ENCODE results near the gene PGM5.

PGM5 gene

GRCh38 chr9:68429631-68430030 is 73.2 kb downstream of the PGM5 start:
- no peak for DNase-seq
- Histone ChIP-seq H3K4me1 (ENCODE audit: control insufficient read depth, insufficient read depth, low read length, poor library complexity, severe bottlenecking) (no peaks in the 10 kb centered on the region), H3K27me3 (replicated peaks; ENCODE audit: control insufficient read depth, insufficient read depth, low read length, poor library complexity, severe bottlenecking) (no peaks in the 10 kb centered on the region), H3K36me3 (ENCODE audit: control insufficient read depth, insufficient read depth, low read length) (no peaks in the 10 kb centered on the region), H3K4me3 (ENCODE audit: insufficient read depth, low read depth, low read length, poor library complexity, severe bottlenecking) (no peak overlapping the region), H3K9me3 (ENCODE audit: control insufficient read depth, low read length) (no peaks in the 10 kb centered on the region), H3K27ac (ENCODE audit: insufficient read depth, low read length, poor library complexity, severe bottlenecking) (no peak overlapping the region)

GRCh38 chr9:68431307-68431706 is 74.9 kb downstream of the PGM5 start:
- H3K9me3 ChIP-seq (ENCODE audit: control insufficient read depth, low read length): no peaks in the 10 kb centered on the region
- H3K36me3 ChIP-seq (ENCODE audit: control insufficient read depth, insufficient read depth, low read length): no peaks in the 10 kb centered on the region
- no peak overlapping the region for H3K4me3 ChIP-seq (ENCODE audit: insufficient read depth, low read depth, low read length, poor library complexity, severe bottlenecking)
- no peak overlapping the region for H3K27ac ChIP-seq (ENCODE audit: insufficient read depth, low read length, poor library complexity, severe bottlenecking)
- no peak for DNase-seq
- no peaks in the 10 kb centered on the region for H3K4me1 ChIP-seq (ENCODE audit: control insufficient read depth, insufficient read depth, low read length, poor library complexity, severe bottlenecking)
- no peaks in the 10 kb centered on the region for H3K27me3 ChIP-seq (replicated peaks; ENCODE audit: control insufficient read depth, insufficient read depth, low read length, poor library complexity, severe bottlenecking)

GRCh38 chr9:68433531-68434110 is 77.2 kb downstream of the PGM5 start:
- Histone ChIP-seq H3K4me3 (ENCODE audit: insufficient read depth, low read depth, low read length, poor library complexity, severe bottlenecking) (no peak overlapping the region), H3K4me1 (ENCODE audit: control insufficient read depth, insufficient read depth, low read length, poor library complexity, severe bottlenecking) (no peaks in the 10 kb centered on the region), H3K36me3 (ENCODE audit: control insufficient read depth, insufficient read depth, low read length) (no peaks in the 10 kb centered on the region), H3K27ac (ENCODE audit: insufficient read depth, low read length, poor library complexity, severe bottlenecking) (no peak overlapping the region), H3K9me3 (ENCODE audit: control insufficient read depth, low read length) (no peaks in the 10 kb centered on the region), H3K27me3 (replicated peaks; ENCODE audit: control insufficient read depth, insufficient read depth, low read length, poor library complexity, severe bottlenecking) (peaks cover 4% of the 10 kb centered on the region)
- no peak for DNase-seq

GRCh38 chr9:68437785-68438184 is 81.4 kb downstream of the PGM5 start:
- Histone ChIP-seq H3K4me3 (ENCODE audit: insufficient read depth, low read depth, low read length, poor library complexity, severe bottlenecking) (no peak overlapping the region), H3K9me3 (ENCODE audit: control insufficient read depth, low read length) (no peaks in the 10 kb centered on the region), H3K4me1 (ENCODE audit: control insufficient read depth, insufficient read depth, low read length, poor library complexity, severe bottlenecking) (no peaks in the 10 kb centered on the region), H3K27ac (ENCODE audit: insufficient read depth, low read length, poor library complexity, severe bottlenecking) (no peak overlapping the region), H3K36me3 (ENCODE audit: control insufficient read depth, insufficient read depth, low read length) (no peaks in the 10 kb centered on the region), H3K27me3 (replicated peaks; ENCODE audit: control insufficient read depth, insufficient read depth, low read length, poor library complexity, severe bottlenecking) (peaks cover 4% of the 10 kb centered on the region)
- DNase-seq: no peak

GRCh38 chr9:68443624-68444023 is 87.2 kb downstream of the PGM5 start:
- Histone ChIP-seq H3K27me3 (replicated peaks; ENCODE audit: control insufficient read depth, insufficient read depth, low read length, poor library complexity, severe bottlenecking) (no peaks in the 10 kb centered on the region), H3K27ac (ENCODE audit: insufficient read depth, low read length, poor library complexity, severe bottlenecking) (no peak overlapping the region), H3K9me3 (ENCODE audit: control insufficient read depth, low read length) (no peaks in the 10 kb centered on the region), H3K4me1 (ENCODE audit: control insufficient read depth, insufficient read depth, low read length, poor library complexity, severe bottlenecking) (no peaks in the 10 kb centered on the region), H3K36me3 (ENCODE audit: control insufficient read depth, insufficient read depth, low read length) (no peaks in the 10 kb centered on the region), H3K4me3 (ENCODE audit: insufficient read depth, low read depth, low read length, poor library complexity, severe bottlenecking) (no peak overlapping the region)
- DNase-seq: no peak

GRCh38 chr9:68446836-68447235 is 90.4 kb downstream of the PGM5 start:
- no peak overlapping the region for H3K27ac ChIP-seq (ENCODE audit: insufficient read depth, low read length, poor library complexity, severe bottlenecking)
- no peak overlapping the region for H3K4me3 ChIP-seq (ENCODE audit: insufficient read depth, low read depth, low read length, poor library complexity, severe bottlenecking)
- H3K36me3 ChIP-seq (ENCODE audit: control insufficient read depth, insufficient read depth, low read length): no peaks in the 10 kb centered on the region
- H3K4me1 ChIP-seq (ENCODE audit: control insufficient read depth, insufficient read depth, low read length, poor library complexity, severe bottlenecking): no peaks in the 10 kb centered on the region
- no peak for DNase-seq
- no peaks in the 10 kb centered on the region for H3K9me3 ChIP-seq (ENCODE audit: control insufficient read depth, low read length)
- H3K27me3 ChIP-seq (replicated peaks; ENCODE audit: control insufficient read depth, insufficient read depth, low read length, poor library complexity, severe bottlenecking): no peaks in the 10 kb centered on the region

- Histone ChIP-seq H3K36me3 (ENCODE audit: control insufficient read depth, insufficient read depth, low read length) (no peaks in the 10 kb centered on the region), H3K9me3 (ENCODE audit: control insufficient read depth, low read length) (no peaks in the 10 kb centered on the region), H3K27ac (ENCODE audit: insufficient read depth, low read length, poor library complexity, severe bottlenecking) (no peak overlapping the region), H3K4me1 (ENCODE audit: control insufficient read depth, insufficient read depth, low read length, poor library complexity, severe bottlenecking) (no peaks in the 10 kb centered on the region), H3K27me3 (replicated peaks; ENCODE audit: control insufficient read depth, insufficient read depth, low read length, poor library complexity, severe bottlenecking) (no peaks in the 10 kb centered on the region), H3K4me3 (ENCODE audit: insufficient read depth, low read depth, low read length, poor library complexity, severe bottlenecking) (no peak overlapping the region)
- DNase-seq: no peak
Observed at GRCh38 chr9:68447611-68448010, 91.2 kb downstream of the PGM5 start.

GRCh38 chr9:68454579-68455334 is 98.3 kb downstream of the PGM5 start:
- H3K36me3 ChIP-seq (ENCODE audit: control insufficient read depth, insufficient read depth, low read length): no peaks in the 10 kb centered on the region
- H3K27ac ChIP-seq (ENCODE audit: insufficient read depth, low read length, poor library complexity, severe bottlenecking): no peak overlapping the region
- H3K4me3 ChIP-seq (ENCODE audit: insufficient read depth, low read depth, low read length, poor library complexity, severe bottlenecking): no peak overlapping the region
- no peaks in the 10 kb centered on the region for H3K4me1 ChIP-seq (ENCODE audit: control insufficient read depth, insufficient read depth, low read length, poor library complexity, severe bottlenecking)
- H3K27me3 ChIP-seq (replicated peaks; ENCODE audit: control insufficient read depth, insufficient read depth, low read length, poor library complexity, severe bottlenecking): no peaks in the 10 kb centered on the region
- H3K9me3 ChIP-seq (ENCODE audit: control insufficient read depth, low read length): no peaks in the 10 kb centered on the region
- no peak for DNase-seq

GRCh38 chr9:68455451-68455850 is 99.0 kb downstream of the PGM5 start:
- no peaks in the 10 kb centered on the region for H3K36me3 ChIP-seq (ENCODE audit: control insufficient read depth, insufficient read depth, low read length)
- H3K27ac ChIP-seq (ENCODE audit: insufficient read depth, low read length, poor library complexity, severe bottlenecking): no peak overlapping the region
- H3K4me1 ChIP-seq (ENCODE audit: control insufficient read depth, insufficient read depth, low read length, poor library complexity, severe bottlenecking): no peaks in the 10 kb centered on the region
- no peak for DNase-seq
- no peak overlapping the region for H3K4me3 ChIP-seq (ENCODE audit: insufficient read depth, low read depth, low read length, poor library complexity, severe bottlenecking)
- H3K27me3 ChIP-seq (replicated peaks; ENCODE audit: control insufficient read depth, insufficient read depth, low read length, poor library complexity, severe bottlenecking): no peaks in the 10 kb centered on the region
- H3K9me3 ChIP-seq (ENCODE audit: control insufficient read depth, low read length): no peaks in the 10 kb centered on the region

GRCh38 chr9:68457803-68458202 is 101.4 kb downstream of the PGM5 start:
- Histone ChIP-seq H3K27me3 (replicated peaks; ENCODE audit: control insufficient read depth, insufficient read depth, low read length, poor library complexity, severe bottlenecking) (no peaks in the 10 kb centered on the region), H3K36me3 (ENCODE audit: control insufficient read depth, insufficient read depth, low read length) (no peaks in the 10 kb centered on the region), H3K9me3 (ENCODE audit: control insufficient read depth, low read length) (no peaks in the 10 kb centered on the region), H3K4me1 (ENCODE audit: control insufficient read depth, insufficient read depth, low read length, poor library complexity, severe bottlenecking) (no peaks in the 10 kb centered on the region), H3K27ac (ENCODE audit: insufficient read depth, low read length, poor library complexity, severe bottlenecking) (no peak overlapping the region), H3K4me3 (ENCODE audit: insufficient read depth, low read depth, low read length, poor library complexity, severe bottlenecking) (no peak overlapping the region)
- no peak for DNase-seq
